HepG2 (cell line): ENCODE measurements around the gene EFEMP2. TPM values are rescaled to one million over a fixed set of nuclear protein-coding genes. Genes with fewer than 3 reads are reported as not detected.
A peak's percentile ranks its signal among the peaks of the same experiment; 100 is the strongest.

ENCODE experiments used
- BHLHE40 ChIP-seq: IDR thresholded peaks from 2 replicates; pipeline ENCODE4 v1.6.1; 2011; ENCODE audit warnings: low read length, improper control_type of control experiment
- CAMTA2 ChIP-seq: sonication (generic); formaldehyde crosslinking; IDR thresholded peaks from 2 replicates; pipeline ENCODE4 v1.4.0; 2020; ENCODE audit warnings: mild to moderate bottlenecking, missing genetic modification reagents, borderline replicate concordance
- CBX5 ChIP-seq: sonication (generic); formaldehyde crosslinking; IDR thresholded peaks from 2 replicates; pipeline ENCODE4 v1.4.0; 2020; ENCODE audit warnings: missing genetic modification reagents, borderline replicate concordance
- CHCHD3 ChIP-seq: sonication (generic); formaldehyde crosslinking; IDR thresholded peaks from 2 replicates; pipeline ENCODE4 v1.8.0; 2022; ENCODE audit warnings: mild to moderate bottlenecking, missing genetic modification reagents, moderate library complexity
- ETV5 ChIP-seq: IDR thresholded peaks from 2 replicates; pipeline ENCODE4 v1.6.1; 2018; ENCODE audit warnings: missing biosample characterization, missing genetic modification reagents, inconsistent platforms, borderline replicate concordance
- HOXA3 ChIP-seq: sonication (generic); formaldehyde crosslinking; IDR thresholded peaks from 2 replicates; pipeline ENCODE4 v1.5.0; 2020; ENCODE audit warnings: missing genetic modification reagents
- IRX3 ChIP-seq: sonication (generic); formaldehyde crosslinking; IDR thresholded peaks from 2 replicates; pipeline ENCODE4 v1.8.1; 2023; ENCODE audit warnings: mild to moderate bottlenecking, low read depth, missing genetic modification reagents, borderline replicate concordance
- KLF11 ChIP-seq: IDR thresholded peaks from 2 replicates; pipeline ENCODE4 v1.6.1; 2016; ENCODE audit warnings: missing compliant biosample characterization
- MYC ChIP-seq: sonication (generic); formaldehyde crosslinking; IDR thresholded peaks from 2 replicates; pipeline ENCODE4 v1.9.0; 2021; ENCODE audit warnings: missing genetic modification reagents, borderline replicate concordance
- NKX3-1 ChIP-seq: sonication (generic); formaldehyde crosslinking; IDR thresholded peaks from 2 replicates; pipeline ENCODE4 v1.5.0; 2020; ENCODE audit warnings: missing genetic modification reagents
- NR2C2 ChIP-seq: sonication (generic); formaldehyde crosslinking; IDR thresholded peaks from 2 replicates; pipeline ENCODE4 v1.4.0; 2020; ENCODE audit warnings: missing genetic modification reagents, mild to moderate bottlenecking, moderate library complexity, borderline replicate concordance
- RBFOX2 ChIP-seq: fragments of 200-400 bp; formaldehyde crosslinking; IDR thresholded peaks from 2 replicates; pipeline ENCODE4 v1.6.1; 2017; ENCODE audit warnings: low read depth, mild to moderate bottlenecking, low read length
- SATB2 ChIP-seq: sonication (generic); formaldehyde crosslinking; IDR thresholded peaks from 2 replicates; pipeline ENCODE4 v1.5.0; 2020; ENCODE audit warnings: missing genetic modification reagents
- SNAPC2 ChIP-seq: sonication (generic); formaldehyde crosslinking; IDR thresholded peaks from 2 replicates; pipeline ENCODE4 v1.8.1; 2022; ENCODE audit warnings: mild to moderate bottlenecking, missing genetic modification reagents
- TCF12 ChIP-seq, 2 experiments: fragments of 450-650 bp in 1 of 2; sonication (generic) in 1 of 2; formaldehyde crosslinking in 1 of 2; IDR thresholded peaks; 2 replicates each; pipeline versions ENCODE4 v1.6.1 to v1.8.0; 2017 to 2022; ENCODE audit warnings: antibody characterized with exemption in 1 of 2, mild to moderate bottlenecking in 1 of 2, missing genetic modification reagents in 1 of 2, moderate library complexity in 1 of 2
- ZBTB3 ChIP-seq: sonication (generic); formaldehyde crosslinking; IDR thresholded peaks from 2 replicates; pipeline ENCODE4 v1.4.0; 2020; ENCODE audit warnings: low read depth, mild to moderate bottlenecking, moderate library complexity, missing genetic modification reagents, borderline replicate concordance
- ZBTB7A ChIP-seq: sonication (generic); formaldehyde crosslinking; IDR thresholded peaks from 2 replicates; pipeline ENCODE4 v1.8.0; 2022; ENCODE audit warnings: mild to moderate bottlenecking, missing genetic modification reagents
- ZIK1 ChIP-seq: sonication (generic); formaldehyde crosslinking; IDR thresholded peaks from 2 replicates; pipeline ENCODE4 v1.5.0; 2020; ENCODE audit warnings: mild to moderate bottlenecking, low read depth, missing genetic modification reagents, borderline replicate concordance
- ZNF234 ChIP-seq: sonication (generic); formaldehyde crosslinking; conservative IDR thresholded peaks from 2 replicates; pipeline ENCODE4 v1.5.1; 2020; ENCODE audit warnings: mild to moderate bottlenecking, missing genetic modification reagents
- ZNF274 ChIP-seq: sonication (generic); formaldehyde crosslinking; IDR thresholded peaks from 2 replicates; pipeline ENCODE4 v1.5.1; 2020; ENCODE audit warnings: mild to moderate bottlenecking, missing genetic modification reagents
- ZNF577 ChIP-seq: sonication (generic); formaldehyde crosslinking; IDR thresholded peaks from 2 replicates; pipeline ENCODE4 v1.4.0; 2020; ENCODE audit warnings: mild to moderate bottlenecking, low read depth, missing genetic modification reagents, borderline replicate concordance
- ZNF777 ChIP-seq: sonication (generic); formaldehyde crosslinking; IDR thresholded peaks from 2 replicates; pipeline ENCODE4 v1.4.0; 2020; ENCODE audit warnings: missing genetic modification reagents
- ZNF788 ChIP-seq: sonication (generic); formaldehyde crosslinking; IDR thresholded peaks from 2 replicates; pipeline ENCODE4 v1.5.0; 2020; ENCODE audit warnings: mild to moderate bottlenecking, missing genetic modification reagents, borderline replicate concordance
- polyA plus RNA-seq, 8 experiments: library from polyadenylated mRNA; depleted of rRNA in 3 of 8; stranded (reverse) in 7 of 8; unstranded in 1 of 8; fragments of >200 nt; fragmentation: Illumina TruSeq in 4 of 8; extraction: Trizol in 4 of 8; gene quantifications; 2 replicates each; pipeline versions ENCODE4 v1.2.1 to v1.2.3, GENCODE V29; 2011 to 2016; ENCODE audit warnings: low read depth in 4 of 8, missing spikeins in 1 of 8, mixed read lengths in 1 of 8; ENCODE audit not compliant: insufficient read depth in 1 of 8
- total RNA-seq, 5 experiments: library from RNA; depleted of rRNA; stranded (reverse); fragments of >200 nt; fragmentation: Illumina TruSeq; extraction: Trizol; gene quantifications; 2 replicates each; pipeline ENCODE4 v1.2.3, GENCODE V29; 2016; ENCODE audit warnings: low read depth in 1 of 5
- TF ChIP-seq, protein P1 (sequence below): sonication (generic); formaldehyde crosslinking; IDR thresholded peaks from 2 replicates; pipeline ENCODE4 v1.8.1; 2023; ENCODE audit warnings: mild to moderate bottlenecking, missing genetic modification reagents, borderline replicate concordance
- TF ChIP-seq, protein P2 (sequence below): sonication (generic); formaldehyde crosslinking; IDR thresholded peaks from 2 replicates; pipeline ENCODE4 v1.8.1; 2023; ENCODE audit warnings: mild to moderate bottlenecking, missing genetic modification reagents
- TF ChIP-seq, protein P3 (sequence below): sonication (generic); formaldehyde crosslinking; IDR thresholded peaks from 2 replicates; pipeline ENCODE4 v1.4.0; 2020; ENCODE audit warnings: missing genetic modification reagents, mild to moderate bottlenecking, borderline replicate concordance

Gene EFEMP2
- total and polyA plus RNA-seq, 2 of the 13 experiments (the other 11 are each of a cell fraction or from before 2014, with no cell fraction given) = 7.4 to 29.7 TPM

- TF ChIP-seq CHCHD3 (CRISPR knock-in tag) = no peak
- TF ChIP-seq CAMTA2 = no peak
- no peak for TF ChIP-seq CBX5
- TF ChIP-seq TCF12 (IDR thresholded peaks at IDR 0.05) = no peak
- no peak for TF ChIP-seq TCF12 (CRISPR knock-in tag; IDR thresholded peaks at IDR 0.05)
- no peak for TF ChIP-seq ZNF577 (CRISPR knock-in tag)
- TF ChIP-seq, protein P1, sequence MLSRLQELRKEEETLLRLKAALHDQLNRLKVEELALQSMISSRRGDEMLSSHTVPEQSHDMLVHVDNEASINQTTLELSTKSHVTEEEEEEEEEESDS (CRISPR knock-in tag) = no peak
- no peak for TF ChIP-seq SATB2
- TF ChIP-seq, protein P2, sequence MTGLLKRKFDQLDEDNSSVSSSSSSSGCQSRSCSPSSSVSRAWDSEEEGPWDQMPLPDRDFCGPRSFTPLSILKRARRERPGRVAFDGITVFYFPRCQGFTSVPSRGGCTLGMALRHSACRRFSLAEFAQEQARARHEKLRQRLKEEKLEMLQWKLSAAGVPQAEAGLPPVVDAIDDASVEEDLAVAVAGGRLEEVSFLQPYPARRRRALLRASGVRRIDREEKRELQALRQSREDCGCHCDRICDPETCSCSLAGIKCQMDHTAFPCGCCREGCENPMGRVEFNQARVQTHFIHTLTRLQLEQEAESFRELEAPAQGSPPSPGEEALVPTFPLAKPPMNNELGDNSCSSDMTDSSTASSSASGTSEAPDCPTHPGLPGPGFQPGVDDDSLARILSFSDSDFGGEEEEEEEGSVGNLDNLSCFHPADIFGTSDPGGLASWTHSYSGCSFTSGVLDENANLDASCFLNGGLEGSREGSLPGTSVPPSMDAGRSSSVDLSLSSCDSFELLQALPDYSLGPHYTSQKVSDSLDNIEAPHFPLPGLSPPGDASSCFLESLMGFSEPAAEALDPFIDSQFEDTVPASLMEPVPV (CRISPR knock-in tag) = no peak
- no peak for TF ChIP-seq NR2C2 (CRISPR knock-in tag)
- TF ChIP-seq KLF11 (CRISPR knock-in tag) = no peak
- TF ChIP-seq ETV5 = peak; percentile 82
- no peak for TF ChIP-seq ZBTB3 (CRISPR knock-in tag)
- TF ChIP-seq ZNF274 (CRISPR knock-in tag) = no peak
- peak; percentile 43; the same call in 1 of the 2 replicates for TF ChIP-seq HOXA3 (CRISPR knock-in tag)
- TF ChIP-seq, protein P3, sequence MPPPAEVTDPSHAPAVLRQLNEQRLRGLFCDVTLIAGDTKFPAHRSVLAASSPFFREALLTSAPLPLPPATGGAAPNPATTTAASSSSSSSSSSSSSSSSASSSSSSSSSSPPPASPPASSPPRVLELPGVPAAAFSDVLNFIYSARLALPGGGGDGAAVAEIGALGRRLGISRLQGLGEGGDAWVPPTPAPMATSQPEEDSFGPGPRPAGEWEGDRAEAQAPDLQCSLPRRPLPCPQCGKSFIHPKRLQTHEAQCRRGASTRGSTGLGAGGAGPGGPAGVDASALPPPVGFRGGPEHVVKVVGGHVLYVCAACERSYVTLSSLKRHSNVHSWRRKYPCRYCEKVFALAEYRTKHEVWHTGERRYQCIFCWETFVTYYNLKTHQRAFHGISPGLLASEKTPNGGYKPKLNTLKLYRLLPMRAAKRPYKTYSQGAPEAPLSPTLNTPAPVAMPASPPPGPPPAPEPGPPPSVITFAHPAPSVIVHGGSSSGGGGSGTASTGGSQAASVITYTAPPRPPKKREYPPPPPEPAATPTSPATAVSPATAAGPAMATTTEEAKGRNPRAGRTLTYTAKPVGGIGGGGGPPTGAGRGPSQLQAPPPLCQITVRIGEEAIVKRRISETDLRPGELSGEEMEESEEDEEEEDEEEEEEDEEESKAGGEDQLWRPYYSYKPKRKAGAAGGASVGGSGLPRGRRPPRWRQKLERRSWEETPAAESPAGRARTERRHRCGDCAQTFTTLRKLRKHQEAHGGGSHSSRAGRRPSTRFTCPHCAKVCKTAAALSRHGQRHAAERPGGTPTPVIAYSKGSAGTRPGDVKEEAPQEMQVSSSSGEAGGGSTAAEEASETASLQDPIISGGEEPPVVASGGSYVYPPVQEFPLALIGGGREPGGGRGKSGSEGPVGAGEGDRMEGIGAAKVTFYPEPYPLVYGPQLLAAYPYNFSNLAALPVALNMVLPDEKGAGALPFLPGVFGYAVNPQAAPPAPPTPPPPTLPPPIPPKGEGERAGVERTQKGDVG (CRISPR knock-in tag) = no peak
- no peak for TF ChIP-seq ZIK1
- no peak for TF ChIP-seq ZNF777 (CRISPR knock-in tag)
- TF ChIP-seq ZBTB7A (CRISPR knock-in tag) = no peak
- TF ChIP-seq ZNF788 (CRISPR knock-in tag) = 0 out of 2 replicates have a peak, but pooled peaks have one; percentile 37
- TF ChIP-seq ZNF234 = no peak
- no peak for TF ChIP-seq IRX3 (CRISPR knock-in tag)
- TF ChIP-seq MYC (CRISPR knock-in tag) = peak; percentile 42; the same call in 1 of the 2 replicates
- no peak for TF ChIP-seq NKX3-1 (CRISPR knock-in tag)
- no peak for TF ChIP-seq BHLHE40
- TF ChIP-seq RBFOX2 = peak; percentile 68
- no peak for TF ChIP-seq SNAPC2
Measured at GRCh38 chr11:65859095-65859811, 13.3 kb downstream of the EFEMP2 start (continued).
